ENCODE results near the gene KBTBD12. TPM values are rescaled to one million over a fixed set of nuclear protein-coding genes. Genes with fewer than 3 reads are reported as not detected.

Gene KBTBD12
- total RNA-seq, 1 donor from 2014 or later = under 0.01 TPM

Other genes starting within 250 kb of the KBTBD12 start
- 4.7 and 5.8 TPM in 2 replicates for gene ABTB1, start 242.3 kb upstream of the KBTBD12 start, total RNA-seq
- gene MGLL, start 92.7 kb upstream of the KBTBD12 start, total RNA-seq = 25.5 and 47.9 TPM in 2 replicates
- 202 and 256 TPM in 2 replicates for gene SEC61A1, start 137.2 kb downstream of the KBTBD12 start, total RNA-seq
- 47.6 and 60.8 TPM in 2 replicates for gene RUVBL1, start 208.6 kb downstream of the KBTBD12 start, total RNA-seq
- 3.7 and 4.2 TPM in 2 replicates for gene EEFSEC, start 238.2 kb downstream of the KBTBD12 start, total RNA-seq

Measured in bronchial epithelial cell (primary cell).